Natural killer cell (primary cell): ENCODE results near the gene MYPN. TPM values are rescaled to one million over a fixed set of nuclear protein-coding genes. Genes with fewer than 3 reads are reported as not detected.

Source experiments
- ATAC-seq, 3 donors: fragments of 150-1000 bp in 2 of 3; fragments of 200-7000 bp in 1 of 3; cut with Tn5 transposase; 1 replicate in 1 of 3; 2 replicates in 2 of 3; pipeline ENCODE4 v1.10.0; 2021; ENCODE audit warnings: mild to moderate bottlenecking in 2 of 3, moderate library complexity in 2 of 3
- DNase-seq, 2 donors: peaks; one replicate each; pipeline versions ENCODE4 v3.0.0 to v3.0.0-alpha.2; 2013 to 2021; ENCODE audit warnings: mixed read lengths in 1 of 2
- H3K27ac ChIP-seq: one replicate; pipeline ENCODE4 v1.5.1; 2013; ENCODE audit warnings: mild to moderate bottlenecking, low read length
- H3K27me3 ChIP-seq: one replicate; pipeline ENCODE4 v1.6.1; 2013; ENCODE audit warnings: low read length; ENCODE audit not compliant: control insufficient read depth, insufficient read depth
- H3K36me3 ChIP-seq: one replicate; pipeline ENCODE4 v1.6.1; 2013; ENCODE audit warnings: low read length; ENCODE audit not compliant: control insufficient read depth, insufficient read depth
- H3K4me1 ChIP-seq: one replicate; pipeline ENCODE4 v1.6.1; 2013; ENCODE audit warnings: low read length; ENCODE audit not compliant: control insufficient read depth, insufficient read depth
- H3K4me3 ChIP-seq: one replicate; pipeline ENCODE4 v1.5.1; 2013; ENCODE audit warnings: low read length
- H3K9me3 ChIP-seq: one replicate; pipeline ENCODE4 v1.6.1; 2013; ENCODE audit warnings: low read length; ENCODE audit not compliant: control insufficient read depth, insufficient read depth
- H3K27ac Mint-ChIP-seq, 2 donors: one replicate each; pipeline ENCODE4 v1.8.0; 2022; ENCODE audit warnings: mild to moderate bottlenecking in 2 of 2, mixed read lengths in 2 of 2, moderate library complexity in 1 of 2
- H3K27me3 Mint-ChIP-seq, 2 donors: one replicate each; pipeline ENCODE4 v1.8.0; 2022; ENCODE audit warnings: low read depth in 2 of 2, mixed read lengths in 2 of 2
- H3K36me3 Mint-ChIP-seq: one replicate; pipeline ENCODE4 v1.8.0; 2022; ENCODE audit warnings: mixed read lengths
- H3K4me1 Mint-ChIP-seq, 2 donors: one replicate each; pipeline ENCODE4 v1.8.0; 2022; ENCODE audit warnings: mixed read lengths in 2 of 2
- H3K4me3 Mint-ChIP-seq: one replicate; pipeline ENCODE4 v1.8.0; 2022; ENCODE audit warnings: mild to moderate bottlenecking, moderate library complexity, mixed read lengths
- H3K9me3 Mint-ChIP-seq, 2 donors: one replicate each; pipeline ENCODE4 v1.8.0; 2022; ENCODE audit warnings: mixed read lengths in 2 of 2
- CTCF ChIP-seq: fragments of 200-600 bp; IDR thresholded peaks from one replicate; pipeline ENCODE4 v1.8.0; 2022; ENCODE audit warnings: antibody characterized with exemption
- WGBS: methylation state at CpG from one replicate; pipeline ENCODE4 v1.1.7; 2013; ENCODE audit warnings: missing lambda C conversion rate; ENCODE audit not compliant: insufficient coverage; 5-methylcytosine and 5-hydroxymethylcytosine counted together
- intact Hi-C: fragments of 100-400 bp; cut with micrococcal nuclease; formaldehyde crosslinking; loops from one replicate; pipeline ENCODE4 v1.14.2; 2022
- total RNA-seq, 4 donors: library from RNA; stranded (reverse); fragments of 120-200 nt in 1 of 4; gene quantifications; one replicate each; pipeline versions ENCODE4 v1.2.3 to v1.2.4, GENCODE V29; 2013 to 2022

The MYPN gene
- total RNA-seq, 3 donors from 2014 or later (not counting 1 experiment from before 2014, with no cell fraction given), result not detected

- ATAC-seq, result no peak
- Mint-ChIP-seq H3K4me1 (no peaks in the 10 kb centered on the region), H3K4me3 (no peak overlapping the region), H3K27ac (no peak overlapping the region), H3K9me3 (no peaks in the 10 kb centered on the region), H3K27me3 (peaks cover 3 to 20% of the 10 kb centered on the region in 2 donors), H3K36me3 (no peaks in the 10 kb centered on the region)
- Histone ChIP-seq H3K4me1 (no peaks in the 10 kb centered on the region), H3K27ac (no peak overlapping the region), H3K9me3 (no peaks in the 10 kb centered on the region), H3K27me3 (no peaks in the 10 kb centered on the region), H3K4me3 (no peak overlapping the region), H3K36me3 (no peaks in the 10 kb centered on the region)
- no peak for DNase-seq
- 97% methylated on average over 3 of the region's 4 CpGs for whole genome bisulfite sequencing
- intact Hi-C loops, result no loop called here
- no peak for TF ChIP-seq CTCF
These were observed 18.7 kb upstream of the MYPN start for GRCh38 chr10:68090586-68090985.

- no peak for ATAC-seq
- Mint-ChIP-seq H3K27ac (no peak overlapping the region), H3K27me3 (peaks cover 3 to 9% of the 10 kb centered on the region in 2 donors), H3K4me3 (no peak overlapping the region), H3K36me3 (no peaks in the 10 kb centered on the region), H3K4me1 (no peaks in the 10 kb centered on the region), H3K9me3 (no peaks in the 10 kb centered on the region)
- no peak overlapping the region for H3K27ac ChIP-seq
- H3K27me3 ChIP-seq, result no peaks in the 10 kb centered on the region
- intact Hi-C loops, result no loop called here
- no peak for TF ChIP-seq CTCF
- H3K9me3 ChIP-seq, result no peaks in the 10 kb centered on the region
- no peak overlapping the region for H3K4me3 ChIP-seq
- no peak for DNase-seq
- no peaks in the 10 kb centered on the region for H3K4me1 ChIP-seq
- 100% methylated on average over 1 of the region's 2 CpGs for WGBS
- no peaks in the 10 kb centered on the region for H3K36me3 ChIP-seq
These were observed 16.8 kb upstream of the MYPN start for GRCh38 chr10:68092512-68092911.

GRCh38 chr10:68095153-68095552 is 14.1 kb upstream of the MYPN start:
- Histone ChIP-seq H3K27me3 (no peaks in the 10 kb centered on the region), H3K27ac (no peak overlapping the region), H3K4me3 (no peak overlapping the region), H3K4me1 (no peaks in the 10 kb centered on the region), H3K36me3 (no peaks in the 10 kb centered on the region), H3K9me3 (no peaks in the 10 kb centered on the region)
- peaks cover 0 to 1% of the 10 kb centered on the region in 2 donors for H3K4me1 Mint-ChIP-seq
- no peak for TF ChIP-seq CTCF
- intact Hi-C loops, result no loop called here
- H3K27ac Mint-ChIP-seq, result no peak overlapping the region
- ATAC-seq, result no peak
- H3K27me3 Mint-ChIP-seq, result peaks cover 0 to 2% of the 10 kb centered on the region in 2 donors
- no peaks in the 10 kb centered on the region for H3K9me3 Mint-ChIP-seq
- no peak overlapping the region for H3K4me3 Mint-ChIP-seq
- DNase-seq, result no peak
- WGBS, result no CpG with 5 or more reads among the region's 2 CpGs
- no peaks in the 10 kb centered on the region for H3K36me3 Mint-ChIP-seq

- ATAC-seq, result no peak
- Mint-ChIP-seq H3K27ac (no peak overlapping the region), H3K27me3 (peaks cover 4 to 6% of the 10 kb centered on the region in 2 donors), H3K4me3 (no peak overlapping the region), H3K4me1 (peaks cover 0 to 5% of the 10 kb centered on the region in 2 donors), H3K36me3 (no peaks in the 10 kb centered on the region), H3K9me3 (no peaks in the 10 kb centered on the region)
- no peak overlapping the region for H3K4me3 ChIP-seq
- intact Hi-C loops, result no loop called here
- TF ChIP-seq CTCF, result no peak
- no peaks in the 10 kb centered on the region for H3K27me3 ChIP-seq
- H3K36me3 ChIP-seq, result no peaks in the 10 kb centered on the region
- H3K27ac ChIP-seq, result no peak overlapping the region
- 90% methylated on average over 3 of the region's 4 CpGs for WGBS
- H3K4me1 ChIP-seq, result no peaks in the 10 kb centered on the region
- DNase-seq, result no peak
- H3K9me3 ChIP-seq, result no peaks in the 10 kb centered on the region
These were observed 12.3 kb upstream of the MYPN start for GRCh38 chr10:68096913-68097516.
